ENCODE measurements around the gene PFKFB3. TPM values are rescaled to one million over a fixed set of nuclear protein-coding genes. Genes with fewer than 3 reads are reported as not detected.

PFKFB3 gene
- total RNA-seq, 1 experiment from 2014 or later, result 36.8 TPM

- H2BK15ac ChIP-seq (ENCODE audit: low read depth, low read length), result no peak overlapping the region
- H3K79me1 ChIP-seq (ENCODE audit: insufficient read depth, low read depth, low read length, poor library complexity, severe bottlenecking), result no peaks in the 10 kb centered on the region
- no peak overlapping the region for H2AFZ ChIP-seq (ENCODE audit: low read length)
- no peaks in the 10 kb centered on the region for H3K4me1 ChIP-seq (ENCODE audit: insufficient read depth, low read length)
- no peak overlapping the region for H3K23ac ChIP-seq (ENCODE audit: insufficient read length, low read depth, low read length)
- no peak overlapping the region for H3K27ac ChIP-seq (ENCODE audit: insufficient read length, low read depth, low read length)
- H3T11ph ChIP-seq (ENCODE audit: low read length), result no peak overlapping the region
- TF ChIP-seq, protein P1, sequence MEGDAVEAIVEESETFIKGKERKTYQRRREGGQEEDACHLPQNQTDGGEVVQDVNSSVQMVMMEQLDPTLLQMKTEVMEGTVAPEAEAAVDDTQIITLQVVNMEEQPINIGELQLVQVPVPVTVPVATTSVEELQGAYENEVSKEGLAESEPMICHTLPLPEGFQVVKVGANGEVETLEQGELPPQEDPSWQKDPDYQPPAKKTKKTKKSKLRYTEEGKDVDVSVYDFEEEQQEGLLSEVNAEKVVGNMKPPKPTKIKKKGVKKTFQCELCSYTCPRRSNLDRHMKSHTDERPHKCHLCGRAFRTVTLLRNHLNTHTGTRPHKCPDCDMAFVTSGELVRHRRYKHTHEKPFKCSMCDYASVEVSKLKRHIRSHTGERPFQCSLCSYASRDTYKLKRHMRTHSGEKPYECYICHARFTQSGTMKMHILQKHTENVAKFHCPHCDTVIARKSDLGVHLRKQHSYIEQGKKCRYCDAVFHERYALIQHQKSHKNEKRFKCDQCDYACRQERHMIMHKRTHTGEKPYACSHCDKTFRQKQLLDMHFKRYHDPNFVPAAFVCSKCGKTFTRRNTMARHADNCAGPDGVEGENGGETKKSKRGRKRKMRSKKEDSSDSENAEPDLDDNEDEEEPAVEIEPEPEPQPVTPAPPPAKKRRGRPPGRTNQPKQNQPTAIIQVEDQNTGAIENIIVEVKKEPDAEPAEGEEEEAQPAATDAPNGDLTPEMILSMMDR (conservative IDR thresholded peaks at IDR 0.05), result no peak
- H4K20me1 ChIP-seq (ENCODE audit: control insufficient read depth, insufficient read depth, insufficient read length), result no peaks in the 10 kb centered on the region
- Mint-ChIP-seq H3K4me1 (peaks cover 6 to 9% of the 10 kb centered on the region in 2 experiments; a peak in 3 of 4 replicates), H3K27me3 (ENCODE audit: low read depth) (no peaks in the 10 kb centered on the region; the same call in 1 of the 2 replicates), H3K4me3 (no peak overlapping the region), H3K36me3 (ENCODE audit: insufficient read depth in 1 of 3, low read depth in 3 of 3) (no peaks in the 10 kb centered on the region), H3K9me3 (no peaks in the 10 kb centered on the region), H3K27ac (no peak overlapping the region; a peak in 1 of 7 replicates)
- H4K8ac ChIP-seq (replicated peaks; ENCODE audit: insufficient read length, low read depth, low read length), result no peak overlapping the region
- no peak for DNase-seq
- no peak overlapping the region for H4K5ac ChIP-seq (ENCODE audit: insufficient read length, low read depth, low read length)
- no peak overlapping the region for H2BK20ac ChIP-seq (ENCODE audit: low read depth, low read length, poor library complexity, severe bottlenecking)
- H2BK12ac ChIP-seq (ENCODE audit: insufficient read length, low read depth, low read length), result no peak overlapping the region
- H3K4ac ChIP-seq (ENCODE audit: low read depth, low read length), result no peak overlapping the region
- no peaks in the 10 kb centered on the region for H3K79me2 ChIP-seq (ENCODE audit: insufficient read depth, low read length)
- H3K9ac ChIP-seq (ENCODE audit: extremely low read depth, insufficient read length, low read length), result no peak overlapping the region
- H2BK5ac ChIP-seq (ENCODE audit: insufficient read length, low read length), result no peak overlapping the region
- H3K27me3 ChIP-seq (ENCODE audit: insufficient read depth, low read length), result no peaks in the 10 kb centered on the region
- no peaks in the 10 kb centered on the region for H3K9me3 ChIP-seq (ENCODE audit: control insufficient read depth, low read depth, low read length)
- WGBS (ENCODE audit: extremely low coverage, insufficient read length, low lambda C conversion rate), result no CpG with 5 or more reads among the region's 20 CpGs
- no peak overlapping the region for H3K4me2 ChIP-seq (ENCODE audit: insufficient read depth, insufficient read length, low read length)
- no peak overlapping the region for H2AK5ac ChIP-seq (ENCODE audit: insufficient read length, low read length)
- no peak overlapping the region for H3K14ac ChIP-seq (ENCODE audit: insufficient read depth, low read length)
- H3K23me2 ChIP-seq (ENCODE audit: insufficient read length, low read depth, low read length, poor library complexity, severe bottlenecking), result no peaks in the 10 kb centered on the region
- no peak overlapping the region for H3K18ac ChIP-seq (ENCODE audit: insufficient read length, low read depth, low read length)
- no peak overlapping the region for H2BK120ac ChIP-seq (ENCODE audit: low read depth, low read length, poor library complexity, severe bottlenecking)
- no peak overlapping the region for H3K56ac ChIP-seq (ENCODE audit: insufficient read length, low read depth, low read length)
- no peak overlapping the region for H4K91ac ChIP-seq (ENCODE audit: insufficient read length, low read depth, low read length)
Observed at GRCh38 chr10:6269953-6270867, 67.5 kb downstream of the PFKFB3 start.

Measured in H9 (cell line).